HG03108 (cell line): ENCODE results near the gene DEFB123.

Experiments
- ATAC-seq: cut with Tn5 transposase; IDR thresholded peaks from one replicate; pipeline ENCODE4 v1.9.1; 2021; ENCODE audit warnings: moderate library complexity; ENCODE audit not compliant: unreplicated experiment

The DEFB123 gene

DNA sequence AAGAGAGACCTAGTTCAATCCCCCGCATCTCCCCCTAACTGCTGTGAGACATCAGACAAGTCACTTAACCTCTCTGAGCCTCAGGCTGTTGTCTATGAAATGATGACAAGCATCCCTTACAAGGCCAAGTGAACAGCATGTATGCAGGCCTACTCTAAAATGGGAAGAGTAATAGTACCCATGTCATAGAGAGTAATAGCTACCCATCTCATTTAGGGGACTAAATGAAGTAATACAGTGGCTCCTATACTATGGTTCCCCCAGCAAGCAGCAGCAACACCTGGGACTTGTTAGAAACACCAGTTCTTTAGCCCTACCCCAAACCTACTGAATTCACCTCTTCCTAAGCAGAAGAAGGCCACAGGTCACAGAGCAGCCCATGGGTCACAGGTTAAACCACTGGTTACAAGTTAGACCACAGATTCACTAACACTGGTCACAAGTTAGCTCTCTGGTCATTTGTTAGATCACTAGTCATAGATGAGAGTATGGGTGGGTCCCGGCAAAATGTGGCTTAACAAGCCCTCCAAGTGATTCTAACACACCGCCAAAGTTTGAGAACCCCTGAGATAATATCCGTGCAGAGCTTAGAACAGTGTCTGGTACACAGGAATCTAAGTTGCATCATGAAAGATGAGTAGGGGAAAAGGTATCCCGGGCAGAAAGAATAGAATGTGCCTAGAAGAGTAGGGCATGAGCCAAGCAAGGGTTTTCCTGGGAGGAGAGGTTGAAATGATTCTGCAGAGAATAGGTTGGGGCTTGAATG, 33.1 kb downstream of the DEFB123 start:
- no peak for ATAC-seq

GRCh38 chr20:31474097-31474436, 33.6 kb downstream of the DEFB123 start:
- no peak for ATAC-seq

- ATAC-seq = no peak
Observed at GRCh38 chr20:31474758-31475427, 34.5 kb downstream of the DEFB123 start, which contains the start of the genes DEFB124 and REM1. TSS of gene DEFB124 (minus strand) at chr20:31475127. CDS start at chr20:31473013, 2,114 bp downstream. TSS of gene REM1 (plus strand) at chr20:31475288. CDS start at chr20:31476446, 1,158 bp downstream.

- no peak for ATAC-seq
Observed at GRCh38 chr20:31475472-31476293, 35.3 kb downstream of the DEFB123 start.

GRCh38 chr20:31476294-31476585, 35.8 kb downstream of the DEFB123 start:
- no peak for ATAC-seq

DNA sequence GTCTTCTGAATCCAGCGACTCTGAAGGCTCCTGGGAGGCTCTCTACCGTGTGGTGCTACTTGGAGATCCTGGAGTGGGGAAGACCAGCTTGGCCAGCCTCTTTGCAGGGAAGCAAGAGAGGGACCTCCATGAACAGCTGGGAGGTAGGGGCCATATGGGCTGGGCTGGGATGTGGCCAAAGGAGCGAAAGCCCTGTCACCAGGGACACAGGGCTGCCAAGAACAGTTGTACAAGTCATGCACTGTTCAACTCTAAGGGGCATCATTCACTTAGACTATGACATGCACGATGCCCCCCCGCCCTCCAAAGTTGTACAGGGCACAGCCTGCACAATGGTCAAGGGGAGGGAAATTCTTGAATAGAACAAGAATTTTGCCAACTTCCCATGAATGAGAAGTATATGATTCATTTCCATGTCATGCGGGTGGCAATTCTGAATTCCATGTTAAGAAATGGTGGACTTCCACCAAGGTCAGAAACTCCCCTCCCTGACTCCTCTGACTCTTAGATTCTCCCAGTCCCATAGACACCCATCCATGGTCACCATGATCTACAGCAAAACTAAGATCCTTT, 36.3 kb downstream of the DEFB123 start:
- ATAC-seq = no peak

DNA sequence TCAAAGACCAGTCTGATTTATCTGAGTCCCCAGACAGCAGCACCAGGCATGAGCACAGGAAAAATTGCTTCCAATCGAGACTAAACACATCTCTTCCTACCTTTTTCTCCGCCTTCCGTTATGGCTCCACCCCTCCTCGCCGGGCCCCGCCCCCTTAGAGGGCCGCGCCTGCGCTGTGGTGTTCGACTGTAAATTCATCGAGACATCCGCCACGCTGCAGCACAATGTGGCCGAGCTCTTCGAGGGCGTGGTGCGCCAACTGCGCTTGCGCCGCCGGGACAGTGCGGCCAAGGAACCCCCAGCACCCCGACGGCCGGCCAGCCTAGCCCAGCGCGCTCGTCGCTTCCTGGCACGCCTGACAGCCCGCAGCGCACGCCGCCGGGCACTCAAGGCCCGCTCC, 43.6 kb downstream of the DEFB123 start:
- ATAC-seq = no peak

DNA sequence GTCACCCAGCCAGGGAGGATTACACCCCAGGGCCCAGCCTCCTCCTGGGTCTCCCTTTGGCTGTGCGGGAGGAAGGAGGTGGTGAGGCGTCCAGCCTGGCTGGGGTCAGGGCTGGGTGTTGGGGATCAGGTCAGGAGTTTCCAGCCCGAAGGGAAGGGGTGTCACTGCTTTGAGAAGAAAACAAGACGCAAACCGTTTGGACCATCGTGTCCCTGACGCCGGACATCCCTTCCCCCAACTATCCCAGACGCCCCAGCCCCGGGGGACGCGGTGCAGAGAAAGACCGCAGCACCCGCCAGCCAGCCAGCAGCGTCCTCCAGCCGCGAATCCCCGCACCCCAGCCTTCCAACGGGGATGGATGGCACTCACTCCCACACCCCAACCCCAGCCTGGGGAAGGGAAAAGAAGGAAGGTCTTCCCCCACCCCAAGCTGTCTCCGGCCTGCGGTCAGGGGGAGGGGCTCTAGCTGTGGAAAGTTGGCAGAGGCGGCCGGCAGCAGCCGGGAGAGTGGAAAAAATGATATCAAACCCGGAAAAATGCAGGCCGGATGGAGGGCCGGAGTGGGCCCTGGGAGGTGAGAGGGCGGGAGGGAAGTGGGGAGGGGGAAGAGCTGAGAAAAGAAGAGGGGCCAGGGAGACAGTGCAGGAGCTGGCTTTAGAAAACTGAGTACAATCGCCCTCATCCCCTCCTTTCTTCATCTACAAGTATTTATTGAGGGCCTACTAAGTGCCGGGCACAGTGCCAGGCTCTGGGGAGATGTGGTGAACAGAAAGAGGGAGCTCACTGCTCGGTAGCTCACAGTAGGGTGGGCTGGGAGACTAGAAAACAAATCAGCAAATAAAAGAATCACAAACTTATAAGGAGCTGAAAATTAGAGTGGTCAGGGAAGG, 45.3 kb downstream of the DEFB123 start:
- ATAC-seq = no peak

DNA sequence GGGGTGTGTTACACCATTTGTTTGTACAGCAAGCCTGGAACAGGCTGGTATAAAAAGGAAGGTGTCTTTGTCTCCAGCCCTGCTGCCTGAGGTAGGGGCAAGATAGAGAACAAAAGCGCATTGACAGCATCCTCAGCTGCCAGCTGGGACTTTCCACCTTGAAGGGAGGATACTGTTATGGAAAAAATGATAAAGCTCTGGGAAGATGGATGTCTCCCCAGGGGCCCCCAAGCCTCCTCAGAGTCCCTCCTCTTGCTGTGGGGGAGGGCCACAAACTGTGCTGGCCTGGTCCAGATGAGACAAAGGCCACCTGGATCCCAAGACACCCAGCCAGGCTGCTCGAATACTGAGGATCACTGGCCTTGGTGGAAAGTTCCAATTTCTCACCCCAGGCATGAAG, 47.7 kb downstream of the DEFB123 start:
- no peak for ATAC-seq

DNA sequence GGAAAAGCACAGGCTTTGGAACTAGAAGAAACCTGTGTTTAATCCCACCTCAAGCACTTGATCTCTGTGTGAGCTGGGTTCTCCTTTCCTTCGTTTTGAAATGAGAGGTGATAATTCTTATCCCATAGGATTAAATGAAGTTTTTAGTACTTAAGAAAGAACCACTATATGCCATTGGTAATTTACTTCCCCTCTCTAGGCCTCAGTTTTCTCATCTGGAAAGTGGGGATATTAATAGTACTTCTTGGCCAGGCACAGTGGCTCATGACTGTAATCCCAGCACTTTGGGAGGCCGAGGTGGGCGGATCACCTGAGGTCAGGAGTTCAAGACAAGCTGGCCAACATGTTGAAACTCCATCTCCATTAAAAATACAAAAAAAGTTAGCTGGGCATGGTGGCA, 48.7 kb downstream of the DEFB123 start:
- no peak for ATAC-seq

GRCh38 chr20:31490752-31491151, 50.3 kb downstream of the DEFB123 start:
- no peak for ATAC-seq

DNA sequence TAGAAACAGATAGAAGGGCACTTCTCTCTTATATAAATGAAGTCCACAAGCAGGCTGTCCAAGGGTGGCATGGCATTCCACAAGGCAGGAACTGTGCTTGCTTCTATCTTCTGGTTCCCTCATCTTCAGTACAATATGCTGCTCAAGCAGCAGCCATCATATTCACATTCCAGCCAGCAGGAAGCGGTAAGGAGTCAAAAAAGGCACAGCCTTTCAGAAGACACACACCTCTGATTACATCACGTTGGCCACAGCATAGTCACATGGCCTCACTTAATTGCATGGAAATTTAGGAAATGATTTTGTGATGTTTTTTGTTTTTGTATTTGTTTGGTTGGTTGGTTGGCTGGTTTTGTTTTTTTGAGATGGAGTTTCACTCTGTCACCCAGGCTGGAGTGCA, 53.7 kb downstream of the DEFB123 start:
- ATAC-seq = no peak

DNA sequence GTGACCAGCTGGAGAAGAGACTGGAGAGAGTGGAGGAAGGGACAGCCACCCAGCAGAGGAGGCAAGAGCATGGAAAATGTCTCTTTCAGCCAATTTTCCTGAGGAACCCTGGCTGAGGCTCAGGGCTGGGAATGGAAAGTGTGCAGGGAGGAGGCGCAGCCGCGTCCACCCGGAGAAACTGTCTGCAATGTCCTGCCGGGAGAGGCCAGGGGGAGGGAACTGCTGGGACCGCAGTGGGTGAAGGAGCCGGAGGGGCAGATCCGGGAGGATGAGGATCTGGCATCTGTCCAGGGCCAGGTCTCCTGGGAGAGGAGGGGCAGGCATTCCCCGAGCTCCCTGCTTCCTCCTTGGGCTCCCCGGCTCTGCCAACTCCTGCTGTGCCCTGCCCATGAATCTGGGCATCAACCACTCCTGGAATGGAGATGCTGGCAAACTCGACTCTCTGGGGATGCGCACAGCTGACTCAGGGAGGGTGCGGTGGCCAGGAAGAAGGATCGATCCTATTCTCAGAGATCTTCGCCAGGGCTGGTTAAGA, 56.4 kb downstream of the DEFB123 start:
- no peak for ATAC-seq

DNA sequence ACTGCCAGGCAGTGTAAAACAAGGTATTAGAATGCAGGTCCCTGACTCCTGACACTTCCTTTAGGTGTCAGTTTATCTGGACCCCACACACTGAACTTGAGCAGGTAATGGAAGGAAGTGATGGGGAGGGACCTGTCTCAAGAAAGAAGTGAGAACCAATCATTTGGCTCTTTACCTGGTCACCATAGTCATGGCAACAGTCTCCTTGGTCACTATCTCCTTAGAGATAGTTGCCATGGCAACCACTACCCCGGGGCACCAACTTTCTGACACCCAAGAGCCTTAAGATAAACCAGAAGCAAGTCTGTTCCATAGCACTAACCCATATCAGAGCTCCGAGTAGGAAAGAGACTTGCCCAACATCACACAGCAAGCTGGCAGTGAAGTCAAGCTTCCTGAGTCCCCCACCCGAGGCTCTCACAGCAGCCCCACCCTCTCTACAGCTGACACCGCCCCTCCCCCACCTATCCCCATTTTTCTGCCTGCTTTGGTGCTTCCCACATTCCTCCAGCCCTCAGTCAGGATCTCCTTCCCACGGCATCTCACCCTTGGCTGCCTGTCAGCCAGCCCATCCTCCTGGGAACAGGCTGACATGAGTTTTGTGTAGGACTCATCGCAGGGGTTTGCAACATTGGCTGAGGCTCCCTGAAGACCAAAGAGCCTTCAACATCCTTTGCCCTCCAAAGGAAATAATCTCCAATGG, 57.6 kb downstream of the DEFB123 start:
- ATAC-seq = no peak
